Brain microvascular endothelial cell (primary cell): ENCODE results near the gene TPD52L1.

ENCODE experiments used
- DNase-seq: peaks from one replicate; pipeline ENCODE4 v3.0.0-alpha.2; 2020
- H3K27ac ChIP-seq: fragments of 250-450 bp; sonication (Bioruptor Pico); 2 replicates; pipeline ENCODE4 v1.5.1; 2020; ENCODE audit warnings: mild to moderate bottlenecking, moderate library complexity
- H3K27me3 ChIP-seq: fragments of 250-450 bp; sonication (Bioruptor Pico); replicated peaks from 2 replicates; pipeline ENCODE4 v1.5.1; 2020; ENCODE audit warnings: mild to moderate bottlenecking
- H3K36me3 ChIP-seq: fragments of 250-450 bp; sonication (Bioruptor Pico); replicated peaks from 2 replicates; pipeline ENCODE4 v1.5.1; 2020; ENCODE audit warnings: mild to moderate bottlenecking
- H3K4me3 ChIP-seq: 2 replicates; pipeline ENCODE4 v1.5.1; 2011; ENCODE audit warnings: low read depth, mild to moderate bottlenecking, control low read depth, low read length, moderate library complexity
- in situ Hi-C: cut with HindIII; loops from 2 replicates; pipeline ENCODE4 v1.10.0; 2017; ENCODE audit warnings: low sequenced_read_pairs, low pct_ligation_motif_present
- TF ChIP-seq, protein P1 (sequence below): IDR thresholded peaks from 2 replicates; pipeline ENCODE4 v1.5.1; 2011; ENCODE audit warnings: low read depth, mild to moderate bottlenecking, moderate library complexity, low read length, control low read depth, inconsistent platforms; ENCODE audit errors: missing control alignments

The TPD52L1 gene

DNA sequence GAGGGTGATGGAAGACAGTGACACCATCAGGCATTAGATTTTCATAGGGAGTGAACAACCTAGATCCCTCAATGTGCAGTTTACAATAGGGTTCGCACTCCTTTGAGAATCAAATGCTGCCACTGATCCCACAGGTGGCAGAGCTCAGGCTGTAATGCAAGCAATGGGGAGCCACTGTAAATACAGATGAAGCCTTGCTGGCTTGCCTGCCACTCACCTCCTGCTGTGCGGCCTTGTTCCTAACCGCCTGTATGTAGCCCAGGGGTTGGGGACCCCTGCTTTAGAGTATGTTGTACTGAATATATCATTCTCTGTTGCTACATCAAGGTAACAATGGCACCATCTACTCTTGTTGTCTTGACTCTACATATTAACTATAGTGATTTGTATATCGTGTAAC lies 37.1 kb downstream of the TPD52L1 start:
- in situ Hi-C loops, result no loop called here
- Histone ChIP-seq H3K4me3 (no peak overlapping the region), H3K36me3 (no peaks in the 10 kb centered on the region), H3K27ac (no peak overlapping the region), H3K27me3 (no peaks in the 10 kb centered on the region)
- TF ChIP-seq, protein P1, sequence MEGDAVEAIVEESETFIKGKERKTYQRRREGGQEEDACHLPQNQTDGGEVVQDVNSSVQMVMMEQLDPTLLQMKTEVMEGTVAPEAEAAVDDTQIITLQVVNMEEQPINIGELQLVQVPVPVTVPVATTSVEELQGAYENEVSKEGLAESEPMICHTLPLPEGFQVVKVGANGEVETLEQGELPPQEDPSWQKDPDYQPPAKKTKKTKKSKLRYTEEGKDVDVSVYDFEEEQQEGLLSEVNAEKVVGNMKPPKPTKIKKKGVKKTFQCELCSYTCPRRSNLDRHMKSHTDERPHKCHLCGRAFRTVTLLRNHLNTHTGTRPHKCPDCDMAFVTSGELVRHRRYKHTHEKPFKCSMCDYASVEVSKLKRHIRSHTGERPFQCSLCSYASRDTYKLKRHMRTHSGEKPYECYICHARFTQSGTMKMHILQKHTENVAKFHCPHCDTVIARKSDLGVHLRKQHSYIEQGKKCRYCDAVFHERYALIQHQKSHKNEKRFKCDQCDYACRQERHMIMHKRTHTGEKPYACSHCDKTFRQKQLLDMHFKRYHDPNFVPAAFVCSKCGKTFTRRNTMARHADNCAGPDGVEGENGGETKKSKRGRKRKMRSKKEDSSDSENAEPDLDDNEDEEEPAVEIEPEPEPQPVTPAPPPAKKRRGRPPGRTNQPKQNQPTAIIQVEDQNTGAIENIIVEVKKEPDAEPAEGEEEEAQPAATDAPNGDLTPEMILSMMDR, result no peak
- no peak for DNase-seq

- Histone ChIP-seq H3K27me3 (no peaks in the 10 kb centered on the region), H3K4me3 (no peak overlapping the region), H3K36me3 (no peaks in the 10 kb centered on the region), H3K27ac (no peak overlapping the region)
- in situ Hi-C loops, result no loop called here
- DNase-seq, result peak; percentile 93
- TF ChIP-seq, protein P1, result peak; percentile 86
Observed at GRCh38 chr6:125191916-125192609, 38.5 kb downstream of the TPD52L1 start.

DNA sequence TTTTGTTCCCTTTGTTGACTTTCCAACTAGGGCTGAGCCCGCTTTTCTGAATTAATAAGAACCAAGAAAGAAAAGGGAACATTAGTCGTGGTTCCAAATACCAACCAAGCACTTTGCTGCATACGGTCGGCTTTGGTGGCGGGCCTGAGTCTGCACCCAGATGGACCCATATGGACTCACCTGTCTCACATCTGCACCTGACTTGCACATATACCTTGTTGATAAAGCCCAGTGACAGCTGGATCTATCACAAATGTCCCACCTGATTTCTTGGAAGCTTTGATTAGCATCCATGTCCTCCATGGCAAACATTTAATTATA lies 39.0 kb downstream of the TPD52L1 start:
- no peaks in the 10 kb centered on the region for H3K27me3 ChIP-seq
- TF ChIP-seq, protein P1, result no peak
- H3K36me3 ChIP-seq, result no peaks in the 10 kb centered on the region
- no peak overlapping the region for H3K4me3 ChIP-seq
- in situ Hi-C loops, result no loop called here
- no peak overlapping the region for H3K27ac ChIP-seq
- no peak for DNase-seq

- DNase-seq, result no peak
- in situ Hi-C loops, result no loop called here
- Histone ChIP-seq H3K36me3 (no peaks in the 10 kb centered on the region), H3K4me3 (no peak overlapping the region), H3K27ac (no peak overlapping the region), H3K27me3 (no peaks in the 10 kb centered on the region)
- TF ChIP-seq, protein P1, result no peak
Observed at GRCh38 chr6:125193208-125193607, 39.6 kb downstream of the TPD52L1 start.

- Histone ChIP-seq H3K36me3 (no peaks in the 10 kb centered on the region), H3K27ac (no peak overlapping the region), H3K27me3 (no peaks in the 10 kb centered on the region), H3K4me3 (no peak overlapping the region)
- no peak for DNase-seq
- in situ Hi-C loops, result no loop called here
- TF ChIP-seq, protein P1, result no peak
Observed at GRCh38 chr6:125194941-125195340, 41.4 kb downstream of the TPD52L1 start.

DNA sequence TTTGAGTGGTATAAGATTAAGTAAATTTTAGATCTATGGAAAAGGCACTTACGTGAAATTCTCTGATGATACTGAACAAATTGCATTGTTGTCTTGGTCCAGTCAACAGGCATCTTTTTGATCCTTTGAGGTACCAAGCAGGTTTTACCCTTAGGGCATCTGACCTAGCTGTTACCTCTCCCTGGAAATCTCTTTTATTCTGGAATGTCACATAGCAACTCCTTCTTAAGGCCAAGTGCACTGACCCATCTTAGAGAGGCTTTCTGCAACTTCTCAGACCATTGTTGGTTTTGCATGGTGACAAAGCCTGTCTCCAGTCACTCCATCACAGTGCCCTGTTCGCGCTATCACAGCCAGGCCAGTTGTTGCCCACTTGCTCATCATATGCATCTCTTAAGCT lies 42.0 kb downstream of the TPD52L1 start:
- H3K27me3 ChIP-seq, result no peaks in the 10 kb centered on the region
- DNase-seq, result no peak
- H3K27ac ChIP-seq, result no peak overlapping the region
- no peak overlapping the region for H3K4me3 ChIP-seq
- TF ChIP-seq, protein P1, result no peak
- no peaks in the 10 kb centered on the region for H3K36me3 ChIP-seq
- in situ Hi-C loops, result no loop called here
